MG63 (cell line): ENCODE data around the gene PJA2. TPM values are rescaled to one million over a fixed set of nuclear protein-coding genes. Genes with fewer than 3 reads are reported as not detected.

Experiments
- DNase-seq: peaks from one replicate; pipeline ENCODE4 v3.0.0-alpha.2; 2020
- H3K27me3 ChIP-seq: fragments of 250-450 bp; sonication (Bioruptor Pico); 2 replicates; pipeline ENCODE4 v1.5.1; 2020; ENCODE audit warnings: mild to moderate bottlenecking, moderate library complexity
- H3K36me3 ChIP-seq: fragments of 250-450 bp; sonication (Bioruptor Pico); 2 replicates; pipeline ENCODE4 v1.5.1; 2020; ENCODE audit warnings: mild to moderate bottlenecking, moderate library complexity
- H3K4me3 ChIP-seq: fragments of 250-450 bp; sonication (Bioruptor Pico); 2 replicates; pipeline ENCODE4 v1.5.1; 2020; ENCODE audit warnings: mild to moderate bottlenecking, moderate library complexity
- H3K9me3 ChIP-seq: fragments of 250-450 bp; sonication (Bioruptor Pico); 2 replicates; pipeline ENCODE4 v1.5.1; 2020; ENCODE audit warnings: mild to moderate bottlenecking, moderate library complexity
- total RNA-seq: library from RNA; depleted of rRNA; stranded (reverse); fragments of >200 nt; shearing (Covaris generic); gene quantifications from 2 replicates; pipeline ENCODE4 v1.2.3, GENCODE V29; 2014; ENCODE audit warnings: low replicate concordance

Gene PJA2
- total RNA-seq, 1 experiment from 2014 or later = 43.8 TPM

DNA sequence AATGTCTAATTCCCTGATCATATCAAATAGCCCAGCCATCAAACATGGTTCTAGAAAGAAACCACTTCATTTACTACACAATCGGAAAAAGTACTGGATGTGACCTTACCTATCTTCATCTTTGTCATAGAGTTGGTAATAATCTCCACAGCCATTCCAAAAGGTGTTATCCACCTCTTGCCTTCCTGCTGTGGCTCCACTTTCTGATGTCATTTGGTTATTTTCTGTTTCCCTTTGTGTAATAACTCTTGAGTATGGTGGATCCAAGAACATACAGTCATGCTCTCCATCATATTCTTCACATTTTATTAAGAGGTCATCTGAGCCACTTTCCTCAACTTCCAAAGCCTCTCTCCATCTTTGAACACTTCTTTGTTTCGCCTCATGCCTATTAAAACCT lies 31.7 kb downstream of the PJA2 start:
- no peak overlapping the region for H3K4me3 ChIP-seq
- H3K36me3 ChIP-seq = peaks cover 51% of the 10 kb centered on the region
- no peak for DNase-seq
- no peaks in the 10 kb centered on the region for H3K27me3 ChIP-seq
- H3K9me3 ChIP-seq = no peaks in the 10 kb centered on the region

DNA sequence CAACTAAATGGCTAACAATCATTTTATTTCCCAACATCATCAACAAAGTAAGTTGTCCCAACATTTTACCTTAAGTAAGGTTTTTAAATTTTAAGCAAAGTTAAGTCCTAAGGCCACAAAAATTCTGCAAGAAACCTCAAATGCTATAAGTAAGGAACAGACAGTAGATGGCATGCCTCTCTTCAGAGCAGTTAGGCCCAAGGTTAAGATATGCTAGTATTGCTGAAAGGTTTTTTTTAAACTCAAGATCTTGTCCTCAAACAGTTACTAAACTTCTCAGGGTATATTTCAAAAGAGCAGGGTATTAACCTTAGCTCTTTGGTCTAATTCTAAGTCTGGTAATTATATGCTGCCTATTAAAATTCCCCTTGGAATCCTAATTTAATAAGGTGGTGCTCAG lies 35.1 kb downstream of the PJA2 start:
- peaks cover 43% of the 10 kb centered on the region for H3K36me3 ChIP-seq
- H3K4me3 ChIP-seq = no peak overlapping the region
- no peak for DNase-seq
- H3K27me3 ChIP-seq = no peaks in the 10 kb centered on the region
- no peaks in the 10 kb centered on the region for H3K9me3 ChIP-seq

DNA sequence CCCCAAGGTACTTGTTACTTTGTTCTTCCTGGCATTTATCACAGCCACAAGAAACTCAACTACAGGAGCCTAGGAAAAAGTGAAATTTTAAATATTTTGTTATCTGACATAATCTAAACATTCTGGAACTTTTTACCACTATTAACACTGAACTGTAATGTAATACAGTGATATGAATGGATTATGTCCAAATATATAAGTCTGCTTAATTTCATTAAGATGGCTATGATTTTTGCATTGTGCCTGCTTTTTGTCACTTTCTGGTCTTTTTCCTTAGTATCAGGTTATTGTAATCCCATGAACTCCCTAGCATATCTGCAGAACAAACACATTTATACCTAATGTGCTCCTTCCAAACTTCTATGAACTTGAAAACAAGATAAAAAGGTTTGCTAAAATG lies 35.8 kb downstream of the PJA2 start:
- no peak for DNase-seq
- Histone ChIP-seq H3K27me3 (no peaks in the 10 kb centered on the region), H3K4me3 (no peak overlapping the region), H3K9me3 (no peaks in the 10 kb centered on the region), H3K36me3 (peaks cover 43% of the 10 kb centered on the region)

DNA sequence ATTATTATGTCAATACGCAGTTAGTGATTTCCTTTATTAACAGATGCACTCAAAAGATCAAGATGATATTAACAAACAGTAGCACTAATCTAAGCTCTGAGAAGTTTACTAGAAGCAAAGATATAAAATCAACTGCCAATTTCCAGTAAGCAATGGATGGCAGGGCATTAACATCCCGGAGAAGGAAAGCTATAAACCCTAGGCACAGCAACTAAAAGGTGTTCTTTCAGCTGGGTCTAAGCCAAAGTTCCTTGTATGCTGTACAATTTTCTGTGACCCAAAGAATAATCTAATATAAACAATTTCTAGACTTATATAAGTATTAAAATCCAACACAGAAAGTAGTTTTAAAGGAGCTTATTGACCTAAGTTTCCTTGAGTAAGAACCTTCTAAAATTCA lies 39.4 kb downstream of the PJA2 start:
- Histone ChIP-seq H3K4me3 (no peak overlapping the region), H3K27me3 (no peaks in the 10 kb centered on the region), H3K36me3 (peaks cover 50% of the 10 kb centered on the region), H3K9me3 (peaks cover 10% of the 10 kb centered on the region; the same call in 1 of the 2 replicates)
- no peak for DNase-seq

DNA sequence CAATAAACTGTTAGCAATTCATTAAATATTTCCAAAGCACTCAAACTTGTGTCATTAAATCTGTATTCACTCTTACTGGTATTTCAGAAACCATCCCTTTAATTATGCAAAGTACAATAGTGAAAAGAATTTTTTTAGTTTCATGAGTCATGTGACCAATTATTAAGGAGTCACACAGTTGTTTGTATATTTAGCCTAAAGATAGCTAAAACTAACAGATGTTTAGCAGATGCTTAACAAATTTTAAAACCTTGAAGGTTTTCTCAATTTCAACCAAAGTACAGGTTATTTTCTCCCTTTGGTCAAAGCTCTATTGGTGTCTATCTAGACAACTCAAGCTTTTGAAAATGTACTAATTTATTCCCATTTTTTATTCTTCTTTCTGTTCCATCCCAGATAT lies 44.1 kb downstream of the PJA2 start:
- peaks cover 10% of the 10 kb centered on the region; the same call in 1 of the 2 replicates for H3K9me3 ChIP-seq
- no peak for DNase-seq
- no peaks in the 10 kb centered on the region for H3K27me3 ChIP-seq
- no peak overlapping the region for H3K4me3 ChIP-seq
- H3K36me3 ChIP-seq = peaks cover 57% of the 10 kb centered on the region

DNA sequence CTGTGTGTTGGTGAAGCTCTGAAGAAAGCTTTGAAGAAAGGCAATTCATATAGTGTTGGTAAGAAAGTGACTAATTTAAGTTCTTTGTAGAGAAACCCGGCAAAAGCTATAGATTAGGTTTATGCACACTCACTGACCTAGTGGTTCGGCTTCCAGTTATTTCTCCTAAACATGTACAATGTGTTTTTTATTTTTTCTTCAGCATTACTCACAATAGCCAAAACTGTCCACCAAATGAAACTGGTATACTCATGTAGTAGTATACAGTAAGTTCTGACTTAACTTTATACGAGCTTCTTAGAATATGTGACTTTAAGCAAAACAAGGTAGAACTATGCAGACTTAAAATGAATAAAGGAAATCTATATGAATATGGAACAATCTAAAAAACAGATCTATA lies 44.8 kb downstream of the PJA2 start:
- Histone ChIP-seq H3K36me3 (peaks cover 57% of the 10 kb centered on the region), H3K9me3 (peaks cover 10% of the 10 kb centered on the region; the same call in 1 of the 2 replicates), H3K4me3 (no peak overlapping the region), H3K27me3 (no peaks in the 10 kb centered on the region)
- no peak for DNase-seq

DNA sequence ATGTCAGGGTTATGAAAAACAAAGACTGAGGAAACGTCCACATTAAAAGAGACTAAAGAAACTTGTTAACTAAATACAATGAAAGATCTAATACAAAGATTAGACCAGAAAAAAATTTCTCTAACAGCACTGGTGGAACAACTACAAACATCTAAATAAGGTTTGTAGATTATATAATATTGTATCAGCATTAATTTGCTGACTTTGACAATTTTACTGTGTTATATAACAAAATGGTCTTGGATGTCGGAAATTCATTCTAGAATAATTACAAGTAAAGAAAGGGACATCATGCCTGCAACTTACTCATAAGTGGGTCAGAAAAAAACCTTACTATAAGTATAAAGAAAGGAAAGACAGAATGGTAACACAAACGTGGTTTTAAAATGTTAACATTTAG lies 50.1 kb downstream of the PJA2 start:
- no peak overlapping the region for H3K4me3 ChIP-seq
- H3K9me3 ChIP-seq = no peaks in the 10 kb centered on the region
- no peak for DNase-seq
- H3K27me3 ChIP-seq = no peaks in the 10 kb centered on the region
- H3K36me3 ChIP-seq = peaks cover 41% of the 10 kb centered on the region

DNA sequence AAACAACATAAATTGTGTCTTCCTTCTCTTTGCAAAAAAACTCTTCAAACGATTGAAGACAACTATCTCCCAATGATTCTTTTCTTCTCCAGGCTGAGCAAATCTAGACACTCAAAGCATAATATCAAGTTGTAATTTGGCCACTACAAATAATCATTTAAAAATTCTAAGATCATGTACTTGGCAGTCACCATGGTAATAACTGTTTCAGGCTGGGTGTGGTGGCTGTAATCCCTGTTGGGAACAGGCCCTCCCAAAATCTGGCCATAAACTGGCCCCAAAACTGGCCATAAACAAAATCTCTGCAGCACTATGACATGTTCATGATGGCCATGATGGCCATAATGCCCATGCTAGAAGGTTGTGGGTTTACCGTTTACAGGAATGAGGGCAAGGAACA lies 52.0 kb downstream of the PJA2 start:
- Histone ChIP-seq H3K27me3 (no peaks in the 10 kb centered on the region), H3K9me3 (no peaks in the 10 kb centered on the region), H3K36me3 (peaks cover 38% of the 10 kb centered on the region), H3K4me3 (no peak overlapping the region)
- no peak for DNase-seq

DNA sequence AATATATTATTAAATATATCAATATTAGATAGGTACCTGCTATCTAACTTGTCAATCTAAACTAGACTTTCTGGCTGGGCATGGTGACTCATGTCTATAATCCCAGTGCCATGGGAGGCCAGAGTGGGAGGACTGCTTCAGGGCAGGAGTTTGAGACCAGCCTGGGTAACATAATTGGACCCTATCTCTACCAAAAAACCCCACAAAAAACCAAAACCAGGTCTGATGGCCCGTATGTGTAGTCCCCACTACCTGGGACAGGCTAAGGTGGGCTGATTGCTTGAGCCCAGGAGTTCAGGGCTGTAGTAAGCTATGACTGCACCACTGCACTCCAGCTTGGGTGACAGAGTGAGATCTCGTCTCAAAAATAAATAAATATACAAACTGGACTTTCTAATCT lies 55.0 kb downstream of the PJA2 start:
- no peak for DNase-seq
- Histone ChIP-seq H3K9me3 (no peaks in the 10 kb centered on the region), H3K27me3 (no peaks in the 10 kb centered on the region), H3K36me3 (peaks cover 23% of the 10 kb centered on the region), H3K4me3 (no peak overlapping the region)

DNA sequence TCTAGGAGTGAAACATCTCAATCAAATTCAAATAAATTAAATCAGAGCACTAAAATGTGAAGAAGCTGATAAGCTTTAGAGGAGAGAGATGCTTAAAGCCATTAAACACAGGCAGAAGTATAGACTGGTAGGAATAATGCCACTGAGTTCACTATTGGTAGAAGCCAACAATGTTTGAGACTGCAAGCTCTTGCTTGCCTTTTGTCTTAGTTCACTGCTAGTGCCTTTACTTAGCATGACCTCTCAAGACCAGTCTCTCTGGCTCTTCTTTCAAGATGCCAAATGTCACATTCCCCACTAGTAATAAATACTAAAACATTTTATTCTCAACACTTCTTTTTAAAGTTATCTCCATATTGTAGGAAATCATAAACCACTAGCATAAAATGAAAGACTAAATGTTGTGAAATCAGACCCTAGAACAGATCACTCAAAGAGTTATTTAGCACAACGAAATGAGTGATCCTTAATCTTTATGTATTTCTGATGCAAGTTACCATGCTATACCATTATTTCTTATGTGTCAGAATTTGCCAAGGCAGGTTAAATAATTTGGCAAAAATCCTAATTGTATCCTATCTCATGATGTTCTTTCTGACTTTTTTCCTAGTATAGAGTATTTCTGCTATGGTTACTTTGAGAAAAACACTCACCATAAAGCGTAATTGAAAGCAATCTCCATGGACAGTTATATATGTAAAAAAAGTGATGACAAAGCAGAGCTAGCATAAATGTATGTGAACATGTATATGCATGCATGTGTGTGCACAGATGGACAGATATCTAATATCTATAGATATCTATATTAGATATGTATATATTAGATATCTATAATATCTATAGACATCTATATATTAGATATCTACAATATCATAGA lies 57.5 kb downstream of the PJA2 start:
- no peak for DNase-seq
- Histone ChIP-seq H3K9me3 (no peaks in the 10 kb centered on the region), H3K27me3 (no peaks in the 10 kb centered on the region), H3K36me3 (peaks cover 22% of the 10 kb centered on the region), H3K4me3 (no peak overlapping the region)

DNA sequence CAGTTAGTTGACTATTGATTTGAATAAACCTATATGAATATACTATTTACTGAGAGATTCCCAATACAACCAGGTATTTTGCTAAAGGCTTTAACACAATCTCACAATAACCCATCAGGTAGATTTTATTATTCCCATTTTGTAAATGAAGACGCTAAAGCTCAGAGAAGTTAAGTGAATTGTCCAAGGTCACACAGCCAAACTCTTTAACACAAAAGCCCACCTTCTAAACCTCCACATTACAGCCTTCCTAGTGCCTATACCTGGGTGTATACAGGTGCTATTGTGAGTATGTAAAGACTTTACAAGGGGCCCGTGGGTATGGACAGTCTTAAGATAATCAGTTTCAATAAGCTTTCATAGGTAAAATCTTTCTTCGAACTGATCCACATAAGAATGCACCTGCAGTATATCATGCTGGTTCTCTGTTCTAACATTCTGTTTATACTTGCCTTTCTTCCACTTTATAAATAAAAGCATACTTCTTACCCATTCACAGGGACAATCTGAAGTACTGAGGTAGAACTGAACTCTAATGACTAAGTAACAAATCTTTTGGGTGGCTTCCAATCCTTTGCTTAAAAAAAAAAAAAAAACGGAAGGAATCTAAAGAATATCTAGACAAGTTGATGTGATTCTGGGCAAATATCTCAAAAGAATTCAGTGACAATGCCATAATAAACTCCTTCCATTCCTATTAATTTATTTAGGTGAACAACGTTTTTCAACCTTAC lies 59.1 kb downstream of the PJA2 start:
- Histone ChIP-seq H3K36me3 (peaks cover 36% of the 10 kb centered on the region), H3K4me3 (no peak overlapping the region), H3K27me3 (no peaks in the 10 kb centered on the region), H3K9me3 (no peaks in the 10 kb centered on the region)
- DNase-seq = no peak

DNA sequence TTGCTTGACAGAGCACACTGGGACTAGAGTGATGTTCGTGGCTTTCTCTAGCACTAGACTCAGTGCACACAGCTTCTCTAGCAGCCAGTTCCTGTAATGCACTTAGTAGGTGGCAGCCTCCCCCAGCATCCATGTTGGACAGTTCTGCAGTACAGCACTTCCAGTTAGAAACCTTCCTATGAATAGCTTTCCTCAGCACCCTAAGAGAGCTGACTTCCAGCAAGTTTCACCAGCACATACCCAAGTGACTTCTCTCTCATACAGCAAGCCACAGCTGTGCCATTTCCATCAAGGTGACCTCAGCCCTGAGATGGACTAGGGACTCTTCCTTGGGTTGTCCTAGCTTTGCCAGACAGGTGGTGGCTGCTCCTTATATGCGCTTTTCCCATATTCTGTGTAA lies 60.4 kb downstream of the PJA2 start:
- no peaks in the 10 kb centered on the region for H3K9me3 ChIP-seq
- H3K27me3 ChIP-seq = no peaks in the 10 kb centered on the region
- no peak overlapping the region for H3K4me3 ChIP-seq
- no peak for DNase-seq
- peaks cover 41% of the 10 kb centered on the region for H3K36me3 ChIP-seq

DNA sequence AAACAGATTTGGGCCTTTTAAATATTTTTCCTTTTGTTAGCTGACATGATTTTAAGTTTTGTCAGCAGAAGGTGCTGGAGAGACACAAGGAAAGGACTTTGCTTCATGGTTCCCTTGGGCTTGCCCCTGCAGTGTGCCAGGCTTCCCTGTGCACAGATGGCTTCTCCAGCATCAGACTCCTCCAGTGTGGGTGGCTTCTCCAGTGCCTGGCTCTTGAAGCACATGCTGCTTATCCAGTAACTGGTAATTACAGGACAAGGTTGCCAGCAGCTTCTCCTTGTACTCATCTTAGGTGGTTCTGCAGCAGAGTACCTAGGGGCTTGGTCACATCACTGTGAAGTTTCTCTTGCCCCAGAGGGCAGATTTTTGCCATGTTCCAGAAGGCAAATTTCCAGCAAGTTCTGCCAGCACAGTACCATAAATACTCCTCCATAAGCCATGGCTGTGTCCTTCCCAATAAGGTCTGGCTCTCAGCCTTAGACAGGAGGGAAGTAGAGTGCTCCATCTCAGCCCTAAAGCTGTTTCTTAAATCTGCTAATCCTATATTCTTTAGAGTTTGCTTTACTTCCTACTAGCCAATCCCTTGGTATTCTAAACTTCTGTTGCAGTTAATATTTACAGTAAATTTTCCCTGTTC lies 62.4 kb downstream of the PJA2 start:
- no peak for DNase-seq
- Histone ChIP-seq H3K9me3 (no peaks in the 10 kb centered on the region), H3K36me3 (peaks cover 50% of the 10 kb centered on the region)

DNA sequence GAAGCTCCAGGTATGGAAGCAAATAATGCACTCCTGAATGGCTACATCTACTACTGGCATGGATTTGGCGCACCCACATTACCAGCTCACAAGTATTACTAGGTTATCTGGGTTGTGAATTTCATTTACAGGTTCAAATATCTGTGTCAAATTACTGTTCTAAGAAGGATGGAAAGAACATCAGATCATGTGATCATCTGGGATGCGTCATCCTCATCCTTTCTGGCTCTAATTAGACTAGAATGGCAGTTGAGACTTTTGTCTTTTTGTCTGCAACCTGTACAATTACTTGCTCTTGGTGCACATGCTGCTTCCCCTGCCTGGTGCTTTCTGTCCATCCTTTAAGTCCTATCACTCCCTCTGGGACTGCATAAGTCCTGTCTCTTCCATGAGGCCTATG lies 64.1 kb downstream of the PJA2 start:
- peaks cover 44% of the 10 kb centered on the region for H3K36me3 ChIP-seq
- no peaks in the 10 kb centered on the region for H3K9me3 ChIP-seq
- no peaks in the 10 kb centered on the region for H3K27me3 ChIP-seq
- H3K4me3 ChIP-seq = no peak overlapping the region
- DNase-seq = no peak

More for the DNA sequence above, 62.4 kb downstream of the PJA2 start:
- Histone ChIP-seq H3K27me3 (no peaks in the 10 kb centered on the region), H3K4me3 (no peak overlapping the region)

DNA sequence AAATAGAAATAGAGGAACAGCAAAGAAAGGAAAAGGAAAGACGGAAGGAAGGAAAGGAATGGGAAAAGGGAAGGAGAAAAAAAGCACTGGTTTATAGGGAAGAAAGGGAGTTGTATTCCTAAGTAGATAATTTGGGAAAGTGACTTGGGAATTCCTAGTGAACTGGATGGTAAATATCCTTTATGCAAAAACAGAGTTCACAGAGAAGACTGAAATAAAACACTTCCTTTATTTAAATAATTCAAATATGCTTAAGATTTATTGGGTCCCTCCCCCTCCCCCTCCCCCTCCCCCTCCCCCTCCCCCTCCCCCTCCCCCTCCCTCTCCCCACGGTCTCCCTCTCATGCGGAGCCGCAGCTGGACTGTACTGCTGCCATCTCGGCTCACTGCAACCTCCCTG lies 69.4 kb downstream of the PJA2 start:
- H3K4me3 ChIP-seq = no peak overlapping the region
- peaks cover 36% of the 10 kb centered on the region for H3K36me3 ChIP-seq
- no peaks in the 10 kb centered on the region for H3K9me3 ChIP-seq
- no peak for DNase-seq
- no peaks in the 10 kb centered on the region for H3K27me3 ChIP-seq

DNA sequence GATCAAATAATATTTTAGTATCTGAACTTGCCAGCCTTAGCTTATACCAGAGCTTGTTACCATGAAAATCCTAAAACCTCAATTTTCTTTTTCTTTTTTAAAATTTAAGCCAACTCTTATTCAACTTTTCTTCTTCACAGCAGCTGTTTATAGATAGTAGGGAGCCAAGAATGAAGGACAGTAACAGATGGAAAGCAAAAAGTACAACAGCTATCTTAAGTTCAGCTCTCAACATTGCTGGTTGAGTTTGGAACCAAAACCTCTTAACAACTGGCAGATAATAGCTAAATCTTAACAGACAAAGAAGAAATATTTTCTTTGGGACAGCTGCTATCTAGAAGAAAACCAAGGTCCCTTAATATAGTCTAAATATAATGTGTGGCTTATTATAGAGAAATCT lies 74.7 kb downstream of the PJA2 start:
- no peak for DNase-seq
- Histone ChIP-seq H3K27me3 (no peaks in the 10 kb centered on the region), H3K36me3 (peaks cover 24% of the 10 kb centered on the region), H3K9me3 (no peaks in the 10 kb centered on the region), H3K4me3 (no peak overlapping the region)

DNA sequence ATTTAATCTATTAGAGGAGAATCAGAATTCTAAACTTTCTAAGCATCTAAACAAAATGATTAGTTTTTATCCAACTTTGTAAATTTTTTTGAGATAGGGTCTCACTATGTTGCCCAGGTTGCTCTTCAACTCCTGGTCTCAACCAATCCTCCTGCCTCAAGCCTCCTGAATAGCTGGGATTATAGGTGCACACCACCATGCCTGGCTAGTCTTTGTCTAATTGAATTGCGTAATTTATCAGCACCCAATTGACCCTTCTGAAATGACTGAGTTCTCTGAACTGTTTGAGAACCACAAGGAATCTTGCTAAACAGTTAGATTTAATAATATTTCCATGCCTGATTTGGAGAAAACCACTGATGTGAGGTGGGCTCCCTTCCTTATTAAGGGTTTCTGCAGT lies 75.7 kb downstream of the PJA2 start:
- Histone ChIP-seq H3K4me3 (no peak overlapping the region), H3K27me3 (no peaks in the 10 kb centered on the region), H3K9me3 (no peaks in the 10 kb centered on the region), H3K36me3 (peaks cover 26% of the 10 kb centered on the region)
- DNase-seq = no peak
